Measurements from ENCODE around the gene ZBTB40.

DNA sequence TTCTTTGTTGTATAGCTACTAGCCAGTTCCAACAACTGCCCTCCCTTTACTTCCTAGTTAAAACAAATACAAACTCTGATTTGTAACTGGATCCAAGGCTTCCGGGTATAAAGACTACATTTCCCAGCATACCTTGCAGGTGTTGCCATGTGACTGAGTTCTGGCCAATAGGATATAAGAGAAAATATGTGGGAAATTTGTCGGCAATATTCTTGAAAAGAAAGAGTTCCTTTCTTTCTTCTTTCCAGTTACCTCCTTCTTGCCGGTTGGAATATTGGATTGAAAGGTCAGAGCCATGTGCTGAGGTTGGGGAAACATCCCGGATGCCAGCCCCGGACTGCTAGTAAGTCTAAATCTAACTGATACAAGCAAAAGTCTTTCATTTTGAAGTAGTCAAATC is 23.0 kb upstream of the ZBTB40 start:
- TF ChIP-seq EZH2 (IDR thresholded peaks at IDR 0.05) (no peak), POLR2AphosphoS5 (IDR thresholded peaks at IDR 0.05; ENCODE audit: borderline replicate concordance, low read depth, low read length) (no peak), FOXP2 (optimal IDR thresholded peaks at IDR 0.05; ENCODE audit: control extremely low read depth, extremely low read length, insufficient read depth) (no peak)

All from SK-N-MC (cell line).